22Rv1 (cell line): ENCODE results near the gene PCSK5.

Source experiments
- ZFX ChIP-seq: fragments of 450-650 bp; IDR thresholded peaks from 2 replicates; pipeline ENCODE4 v1.6.1; 2017; ENCODE audit warnings: antibody characterized with exemption, borderline replicate concordance
- TF ChIP-seq, protein P1 (sequence below): fragments of 450-650 bp; IDR thresholded peaks from 2 replicates; pipeline ENCODE4 v1.5.1; 2017; ENCODE audit warnings: mild to moderate bottlenecking

DNA sequence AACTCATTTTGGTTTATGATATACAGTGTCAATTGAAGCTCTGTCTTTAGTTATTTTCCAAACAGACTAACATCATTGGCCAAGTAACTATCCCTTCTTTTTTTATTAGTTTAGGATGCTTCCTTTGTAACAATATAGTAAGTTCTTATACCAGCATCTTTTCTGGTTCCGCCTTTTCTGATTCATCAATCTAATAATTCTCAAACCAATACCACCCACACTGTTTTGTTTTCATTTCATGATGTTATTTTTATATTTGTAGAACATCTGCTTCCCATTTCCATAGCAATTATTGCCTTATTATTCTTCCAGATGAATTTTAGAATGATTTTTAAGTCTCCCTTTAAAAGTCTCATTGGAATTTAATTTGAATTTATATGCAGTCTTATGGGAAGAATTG, 285.7 kb downstream of the PCSK5 start:
- TF ChIP-seq, protein P1, sequence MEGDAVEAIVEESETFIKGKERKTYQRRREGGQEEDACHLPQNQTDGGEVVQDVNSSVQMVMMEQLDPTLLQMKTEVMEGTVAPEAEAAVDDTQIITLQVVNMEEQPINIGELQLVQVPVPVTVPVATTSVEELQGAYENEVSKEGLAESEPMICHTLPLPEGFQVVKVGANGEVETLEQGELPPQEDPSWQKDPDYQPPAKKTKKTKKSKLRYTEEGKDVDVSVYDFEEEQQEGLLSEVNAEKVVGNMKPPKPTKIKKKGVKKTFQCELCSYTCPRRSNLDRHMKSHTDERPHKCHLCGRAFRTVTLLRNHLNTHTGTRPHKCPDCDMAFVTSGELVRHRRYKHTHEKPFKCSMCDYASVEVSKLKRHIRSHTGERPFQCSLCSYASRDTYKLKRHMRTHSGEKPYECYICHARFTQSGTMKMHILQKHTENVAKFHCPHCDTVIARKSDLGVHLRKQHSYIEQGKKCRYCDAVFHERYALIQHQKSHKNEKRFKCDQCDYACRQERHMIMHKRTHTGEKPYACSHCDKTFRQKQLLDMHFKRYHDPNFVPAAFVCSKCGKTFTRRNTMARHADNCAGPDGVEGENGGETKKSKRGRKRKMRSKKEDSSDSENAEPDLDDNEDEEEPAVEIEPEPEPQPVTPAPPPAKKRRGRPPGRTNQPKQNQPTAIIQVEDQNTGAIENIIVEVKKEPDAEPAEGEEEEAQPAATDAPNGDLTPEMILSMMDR, result no peak
- no peak for TF ChIP-seq ZFX
